ENCODE measurements around the gene GPR146.
"Not testable (repeated sequence)": the region's sequence is repeated elsewhere in the genome, so short reads cannot be mapped to it uniquely, and the experiment has no call there.

The GPR146 gene, protein sequence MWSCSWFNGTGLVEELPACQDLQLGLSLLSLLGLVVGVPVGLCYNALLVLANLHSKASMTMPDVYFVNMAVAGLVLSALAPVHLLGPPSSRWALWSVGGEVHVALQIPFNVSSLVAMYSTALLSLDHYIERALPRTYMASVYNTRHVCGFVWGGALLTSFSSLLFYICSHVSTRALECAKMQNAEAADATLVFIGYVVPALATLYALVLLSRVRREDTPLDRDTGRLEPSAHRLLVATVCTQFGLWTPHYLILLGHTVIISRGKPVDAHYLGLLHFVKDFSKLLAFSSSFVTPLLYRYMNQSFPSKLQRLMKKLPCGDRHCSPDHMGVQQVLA

GRCh38 chr7:1044189-1045068 is at the start of gene GPR146:
TSS of gene GPR146 (plus strand) at chr7:1044546. CDS start at chr7:1057516, 12,970 bp downstream.
- DNase-seq = peak; percentile 90

GRCh38 chr7:994592-995308 is 49.6 kb upstream of the GPR146 start:
- DNase-seq = no peak

DNA sequence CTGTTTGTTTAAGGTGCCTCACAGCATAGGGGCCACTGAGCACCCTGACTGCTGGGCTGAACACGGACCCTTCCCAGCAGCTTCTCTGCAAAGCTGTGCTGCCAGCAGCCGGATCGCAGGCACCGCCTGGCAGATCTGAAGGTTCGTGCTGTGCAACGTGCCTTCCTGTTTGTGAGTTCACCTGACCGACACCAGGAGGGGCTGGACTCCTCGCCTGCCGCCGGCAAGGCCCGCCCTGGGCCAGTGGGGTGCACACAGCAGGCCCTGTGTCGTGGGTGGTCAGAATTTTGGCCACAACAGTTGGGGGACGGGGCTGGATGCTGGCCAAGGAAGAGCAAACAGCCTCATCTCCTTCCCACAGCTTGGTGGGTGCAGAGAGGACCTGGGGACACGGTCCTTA is 48.8 kb upstream of the GPR146 start:
- DNase-seq = no peak

- DNase-seq = no peak
These were observed 48.1 kb upstream of the GPR146 start for GRCh38 chr7:996079-996872.

DNA sequence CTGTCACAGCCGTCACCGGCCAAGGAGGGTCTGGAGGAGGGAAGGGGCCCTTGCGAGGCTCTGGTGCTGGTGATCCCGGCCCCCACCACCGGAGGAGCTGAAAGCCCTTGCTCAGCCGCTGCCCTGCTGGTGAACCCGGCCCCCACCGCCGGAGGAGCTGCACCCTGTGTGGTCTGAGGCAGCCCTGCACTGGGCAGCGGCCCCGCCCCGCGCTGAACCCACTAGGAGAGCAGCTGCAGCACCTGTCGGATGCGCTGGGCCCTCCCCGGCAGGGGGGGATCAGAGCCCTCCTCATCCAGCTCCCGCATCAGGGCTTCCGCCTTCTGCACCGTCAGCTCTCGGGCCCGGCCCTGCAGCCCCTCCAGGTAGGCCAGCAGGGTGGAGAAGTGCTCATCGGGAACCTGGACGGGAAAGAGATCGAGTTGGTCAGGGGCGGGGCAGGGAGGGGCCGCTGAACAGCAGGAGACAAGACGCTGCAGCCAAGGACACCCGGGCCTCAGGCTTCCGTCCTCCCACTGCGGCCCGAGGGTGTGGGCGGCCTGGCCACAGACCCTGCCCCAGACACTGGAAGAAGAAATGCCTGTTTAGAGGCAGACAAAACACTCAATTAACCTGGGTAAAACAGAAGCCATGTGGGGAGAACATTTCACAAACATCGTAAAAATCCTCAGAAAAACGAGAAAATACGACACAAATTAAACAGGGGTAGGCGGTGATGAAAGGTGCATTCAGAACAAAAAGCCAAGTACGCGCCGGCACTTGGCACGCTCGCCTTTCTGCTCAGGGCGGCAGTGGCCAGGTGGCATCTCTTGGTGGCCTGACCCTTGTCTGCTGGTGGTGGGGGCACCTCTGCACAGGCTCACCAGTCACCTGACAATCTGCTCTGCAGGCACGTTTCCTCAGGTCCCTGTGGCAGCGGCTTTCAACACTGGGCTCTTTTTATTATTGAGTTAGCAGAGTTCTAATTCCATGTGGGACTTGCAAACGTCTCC is 46.6 kb upstream of the GPR146 start:
- DNase-seq = no peak

- no peak for DNase-seq
These were observed 45.0 kb upstream of the GPR146 start for GRCh38 chr7:999149-999879.

- DNase-seq = no peak
These were observed 44.1 kb upstream of the GPR146 start for GRCh38 chr7:999941-1000935.

DNA sequence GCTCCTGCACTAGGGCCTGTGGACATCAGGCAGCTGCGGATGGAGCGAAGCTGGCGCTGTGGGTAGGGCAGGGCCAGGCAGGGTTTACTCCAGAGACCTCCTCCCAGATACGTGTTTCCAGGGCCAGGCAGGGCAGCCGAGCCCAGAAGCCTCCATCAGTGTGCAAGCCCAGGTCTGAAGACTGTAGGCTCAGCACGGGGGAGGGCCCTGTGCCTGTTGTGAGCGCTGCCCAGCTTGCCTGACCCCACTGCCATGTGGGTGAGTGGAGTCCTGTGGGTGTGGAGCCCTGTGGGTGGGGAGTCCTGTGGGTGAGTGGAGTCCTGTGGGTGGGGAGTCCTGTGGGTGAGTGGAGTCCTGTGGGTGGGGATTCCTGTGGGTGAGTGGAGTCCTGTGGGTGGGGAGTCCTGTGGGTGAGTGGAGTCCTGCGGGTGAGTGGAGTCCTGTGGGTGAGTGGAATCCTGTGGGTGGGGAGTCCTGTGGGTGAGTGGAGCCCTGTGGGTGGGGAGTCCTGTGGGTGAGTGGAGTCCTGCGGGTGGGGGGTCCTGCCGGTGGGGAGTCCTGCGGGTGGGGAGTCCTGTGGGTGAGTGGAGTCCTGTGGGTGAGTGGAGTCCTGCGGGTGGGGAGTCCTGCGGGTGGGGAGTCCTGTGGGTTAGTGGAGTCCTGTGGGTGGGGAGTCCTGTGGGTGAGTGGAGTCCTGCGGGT is 43.1 kb upstream of the GPR146 start:
- DNase-seq = not testable (repeated sequence)

GRCh38 chr7:1002026-1002425 is 42.3 kb upstream of the GPR146 start:
- DNase-seq = not testable (repeated sequence)

DNA sequence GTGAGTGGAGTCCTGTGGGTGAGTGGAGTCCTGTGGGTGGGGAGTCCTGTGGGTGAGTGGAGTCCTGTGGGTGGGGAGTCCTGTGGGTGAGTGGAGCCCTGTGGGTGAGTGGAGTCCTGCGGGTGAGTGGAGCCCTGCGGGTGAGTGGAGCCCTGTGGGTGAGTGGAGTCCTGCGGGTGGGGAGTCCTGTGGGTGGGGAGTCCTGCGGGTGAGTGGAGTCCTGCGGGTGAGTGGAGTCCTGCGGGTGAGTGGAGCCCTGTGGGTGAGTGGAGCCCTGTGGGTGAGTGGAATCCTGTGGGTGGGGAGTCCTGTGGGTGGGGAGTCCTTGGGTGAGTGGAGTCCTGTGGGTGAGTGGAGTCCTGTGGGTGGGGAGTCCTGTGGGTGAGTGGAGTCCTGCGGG is 41.9 kb upstream of the GPR146 start:
- DNase-seq = not testable (repeated sequence)

DNA sequence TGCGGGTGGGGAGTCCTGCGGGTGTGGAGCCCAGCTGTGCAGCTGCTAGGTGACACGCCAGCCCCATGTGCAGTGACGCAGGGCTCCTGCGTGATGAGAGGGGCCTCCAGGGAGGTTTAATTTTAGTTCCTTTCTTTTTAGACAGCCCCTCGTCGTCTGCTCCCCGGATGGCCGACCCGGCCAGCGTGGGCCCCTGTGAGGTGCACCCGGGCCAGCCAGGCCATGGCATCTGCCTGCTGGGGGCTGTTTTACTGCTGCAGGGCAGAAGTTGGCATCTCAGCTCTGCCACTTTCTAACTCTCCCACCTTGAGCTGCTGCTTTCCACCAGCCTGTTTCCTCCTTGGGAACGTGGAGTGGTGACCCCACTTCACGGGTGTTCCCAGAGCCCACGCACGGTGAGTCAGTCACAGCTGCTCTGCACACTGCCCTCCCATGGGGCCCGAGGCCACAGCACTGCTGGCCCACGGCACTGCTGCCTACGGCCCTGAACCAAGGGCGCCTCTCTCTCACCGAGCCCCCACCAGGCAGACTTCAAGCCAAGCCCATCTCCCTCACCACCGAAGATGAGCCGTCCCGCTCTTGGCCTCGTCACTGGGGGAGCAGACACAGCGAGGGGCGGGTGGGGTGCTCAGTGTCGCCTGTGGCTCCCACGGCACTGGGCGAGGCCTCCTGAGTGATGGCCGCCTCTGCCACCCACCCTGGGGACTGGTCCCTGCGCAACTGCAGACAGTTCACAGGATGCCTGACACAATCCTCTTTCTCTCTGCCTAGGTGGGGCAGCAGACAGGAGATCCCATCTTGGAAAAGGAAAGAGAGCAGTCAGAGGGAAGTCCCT is 40.1 kb upstream of the GPR146 start:
- peak; percentile 70 for DNase-seq

DNA sequence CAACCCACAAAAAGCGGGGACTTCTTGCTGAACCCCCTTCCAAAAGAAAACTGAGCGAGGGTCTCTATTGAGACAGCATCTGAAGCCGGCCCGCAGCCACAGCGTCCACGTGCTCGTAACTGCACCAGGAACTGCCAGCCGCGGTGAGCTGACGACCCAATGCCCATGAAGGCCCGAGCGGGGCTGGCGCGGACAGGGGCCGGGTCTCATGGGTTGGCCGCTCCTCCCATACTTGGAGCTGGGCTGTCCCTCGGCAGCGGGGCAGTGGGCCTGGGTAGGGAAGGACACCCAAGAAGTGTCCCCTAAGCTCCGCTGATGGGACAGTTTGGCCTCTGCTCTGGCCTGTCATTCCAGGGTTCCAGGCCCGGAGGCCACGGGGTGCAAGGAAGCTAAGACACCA is 39.0 kb upstream of the GPR146 start:
- DNase-seq = no peak

DNA sequence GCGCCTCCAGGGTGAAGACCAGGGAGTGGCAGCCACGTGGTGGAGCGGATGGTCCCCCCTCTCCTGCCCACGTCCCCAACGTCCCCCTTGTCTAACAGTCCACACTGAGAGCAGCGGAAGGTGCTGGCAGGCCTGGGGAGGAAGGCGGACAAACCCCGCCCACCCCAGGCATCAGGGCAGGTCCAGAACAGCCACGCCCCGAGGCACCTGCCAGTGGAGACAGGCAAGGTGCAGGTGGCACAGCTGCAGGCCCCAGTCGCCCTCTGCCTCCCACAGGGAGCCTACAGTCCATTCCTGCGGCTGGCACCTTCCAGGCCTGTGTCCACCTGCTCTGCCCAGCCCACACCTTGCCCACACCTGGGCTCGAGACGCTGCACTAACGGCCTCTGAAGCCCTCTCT is 36.4 kb upstream of the GPR146 start:
- no peak for DNase-seq

DNA sequence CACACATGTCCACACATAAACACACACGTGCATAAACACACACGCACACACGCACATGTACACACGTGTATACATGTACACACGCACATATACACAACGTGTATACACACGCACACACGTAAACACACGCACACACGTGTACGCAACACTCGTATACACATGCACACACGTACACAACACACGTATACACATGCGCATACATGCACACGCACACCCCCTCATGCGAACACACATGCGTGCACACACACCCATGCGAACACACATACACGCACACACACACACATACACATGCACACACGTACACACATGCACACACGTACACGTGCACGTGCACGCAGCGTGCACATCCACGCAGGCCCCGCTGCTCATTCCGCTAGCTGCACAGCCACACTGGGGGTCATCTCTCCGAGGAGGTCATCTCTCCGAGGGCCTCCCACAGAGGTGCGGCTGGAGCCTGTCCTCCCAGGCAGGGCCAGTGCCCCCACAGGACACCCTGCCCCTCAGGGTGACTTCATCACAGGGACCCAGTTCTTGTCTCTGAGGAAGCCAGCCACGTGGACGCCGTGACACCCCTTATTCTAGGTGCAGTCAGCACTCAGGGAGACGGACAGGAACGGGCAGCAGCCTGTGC is 35.5 kb upstream of the GPR146 start:
- DNase-seq = no peak

DNA sequence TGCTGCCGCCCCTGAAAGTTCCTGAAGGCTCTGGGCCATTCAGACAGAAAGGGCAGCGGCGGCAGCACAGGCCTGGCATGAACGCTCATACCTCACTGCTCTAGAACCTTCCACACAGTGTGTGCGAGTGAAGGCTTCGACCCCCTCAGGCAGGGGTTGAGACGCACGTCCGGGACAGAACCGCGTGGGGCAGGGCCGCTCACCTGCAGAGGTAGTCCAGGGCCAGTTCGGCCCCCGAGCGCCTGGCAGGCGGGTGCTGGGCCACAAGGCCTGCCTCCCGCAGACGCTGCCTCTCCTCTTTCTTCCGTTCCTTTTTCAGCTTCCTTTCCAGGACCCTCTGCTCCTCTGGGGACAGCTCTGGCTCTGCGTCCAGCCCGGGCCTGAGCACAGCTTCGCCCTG is 34.6 kb upstream of the GPR146 start:
- DNase-seq = no peak

- no peak for DNase-seq
These were observed 34.1 kb upstream of the GPR146 start for GRCh38 chr7:1010226-1010625.

Measured in CD4-positive, alpha-beta T cell treated with Interleukin-15 for 1 hour (primary cell).